Progenitor cell of endocrine pancreas (in vitro differentiated cells): Measurements from ENCODE around the gene ADAM10. TPM values are rescaled to one million over a fixed set of nuclear protein-coding genes. Genes with fewer than 3 reads are reported as not detected.
"Not testable (repeated sequence)": the region's sequence is repeated elsewhere in the genome, so short reads cannot be mapped to it uniquely, and the experiment has no call there.

ENCODE experiments used
- DNase-seq: peaks from one replicate; pipeline ENCODE4 v3.0.0; 2021; ENCODE audit warnings: low spot score; ENCODE audit not compliant: unreplicated experiment
- H3K27ac Mint-ChIP-seq: 2 replicates; pipeline ENCODE4 v1.8.0; 2021; ENCODE audit warnings: mild to moderate bottlenecking, moderate library complexity, mixed read lengths
- H3K27me3 Mint-ChIP-seq: 2 replicates; pipeline ENCODE4 v1.8.0; 2021; ENCODE audit warnings: mixed read lengths
- H3K36me3 Mint-ChIP-seq: 2 replicates; pipeline ENCODE4 v1.8.0; 2022; ENCODE audit warnings: mixed read lengths; ENCODE audit not compliant: insufficient read depth
- H3K4me1 Mint-ChIP-seq: 2 replicates; pipeline ENCODE4 v1.8.0; 2021; ENCODE audit warnings: low read depth, mixed read lengths
- H3K4me3 Mint-ChIP-seq: 2 replicates; pipeline ENCODE4 v1.8.0; 2021; ENCODE audit warnings: low read depth, mild to moderate bottlenecking, moderate library complexity, mixed read lengths
- H3K9me3 Mint-ChIP-seq: 2 replicates; pipeline ENCODE4 v1.8.0; 2021; ENCODE audit warnings: low read depth, mixed read lengths
- total RNA-seq: library from RNA; stranded (reverse); gene quantifications from 2 replicates; pipeline ENCODE4 v1.2.1, GENCODE V29; 2021
- TF ChIP-seq, protein P1 (sequence below): fragments of 200-600 bp; sonication (generic); IDR thresholded peaks from one replicate; pipeline ENCODE4 v1.5.0; 2021; ENCODE audit warnings: antibody characterized with exemption, mild to moderate bottlenecking; ENCODE audit not compliant: unreplicated experiment

The ADAM10 gene
- total RNA-seq, 1 donor from 2014 or later, result 237 TPM

DNA sequence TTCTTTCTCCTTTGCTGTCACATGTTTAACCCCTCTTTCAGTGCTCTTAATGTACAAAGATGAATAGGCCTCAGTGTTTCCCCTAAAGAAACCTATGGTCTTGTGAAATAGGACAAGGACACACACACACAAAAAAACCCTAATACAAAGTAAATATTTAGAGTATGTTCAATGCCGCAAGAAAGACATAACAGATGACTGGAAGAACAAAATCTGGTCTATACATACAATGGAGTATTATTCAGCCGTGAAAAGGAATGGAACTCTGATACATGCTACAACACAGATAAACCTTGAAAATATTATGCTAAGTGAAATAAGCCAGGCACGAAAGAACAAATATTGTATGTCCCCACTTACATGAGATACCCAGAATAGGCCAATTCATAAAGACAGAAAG lies 123.1 kb downstream of the ADAM10 start:
- no peak for DNase-seq
- Mint-ChIP-seq H3K9me3 (peaks cover 2% of the 10 kb centered on the region), H3K27me3 (no peaks in the 10 kb centered on the region), H3K4me3 (no peak overlapping the region), H3K4me1 (peaks cover 3% of the 10 kb centered on the region), H3K27ac (no peak overlapping the region), H3K36me3 (peaks cover 39% of the 10 kb centered on the region)
- TF ChIP-seq, protein P1, sequence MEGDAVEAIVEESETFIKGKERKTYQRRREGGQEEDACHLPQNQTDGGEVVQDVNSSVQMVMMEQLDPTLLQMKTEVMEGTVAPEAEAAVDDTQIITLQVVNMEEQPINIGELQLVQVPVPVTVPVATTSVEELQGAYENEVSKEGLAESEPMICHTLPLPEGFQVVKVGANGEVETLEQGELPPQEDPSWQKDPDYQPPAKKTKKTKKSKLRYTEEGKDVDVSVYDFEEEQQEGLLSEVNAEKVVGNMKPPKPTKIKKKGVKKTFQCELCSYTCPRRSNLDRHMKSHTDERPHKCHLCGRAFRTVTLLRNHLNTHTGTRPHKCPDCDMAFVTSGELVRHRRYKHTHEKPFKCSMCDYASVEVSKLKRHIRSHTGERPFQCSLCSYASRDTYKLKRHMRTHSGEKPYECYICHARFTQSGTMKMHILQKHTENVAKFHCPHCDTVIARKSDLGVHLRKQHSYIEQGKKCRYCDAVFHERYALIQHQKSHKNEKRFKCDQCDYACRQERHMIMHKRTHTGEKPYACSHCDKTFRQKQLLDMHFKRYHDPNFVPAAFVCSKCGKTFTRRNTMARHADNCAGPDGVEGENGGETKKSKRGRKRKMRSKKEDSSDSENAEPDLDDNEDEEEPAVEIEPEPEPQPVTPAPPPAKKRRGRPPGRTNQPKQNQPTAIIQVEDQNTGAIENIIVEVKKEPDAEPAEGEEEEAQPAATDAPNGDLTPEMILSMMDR, result no peak

DNA sequence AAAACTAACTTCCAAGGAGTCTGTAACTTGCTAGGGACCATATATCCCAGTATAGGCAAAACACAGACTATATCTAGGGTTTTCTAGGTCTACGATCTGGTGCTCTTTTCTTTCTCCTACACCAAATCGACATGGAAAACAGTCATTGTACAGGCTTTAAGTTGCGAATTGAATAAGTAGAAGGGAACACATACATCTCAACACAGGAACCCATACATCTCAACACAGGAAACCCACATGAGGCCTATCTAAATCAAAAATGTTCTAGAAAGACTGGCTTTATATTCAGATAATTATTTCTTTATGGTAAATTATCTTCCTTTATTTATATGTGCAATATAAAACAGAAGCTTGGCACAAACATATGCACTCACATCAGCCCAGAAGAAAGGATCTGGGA lies 126.6 kb downstream of the ADAM10 start:
- H3K27me3 Mint-ChIP-seq, result no peaks in the 10 kb centered on the region
- H3K9me3 Mint-ChIP-seq, result peaks cover 14% of the 10 kb centered on the region
- no peak overlapping the region for H3K4me3 Mint-ChIP-seq
- no peak overlapping the region for H3K27ac Mint-ChIP-seq
- TF ChIP-seq, protein P1, result no peak
- H3K4me1 Mint-ChIP-seq, result peaks cover 3% of the 10 kb centered on the region
- peaks cover 53% of the 10 kb centered on the region for H3K36me3 Mint-ChIP-seq
- DNase-seq, result no peak

DNA sequence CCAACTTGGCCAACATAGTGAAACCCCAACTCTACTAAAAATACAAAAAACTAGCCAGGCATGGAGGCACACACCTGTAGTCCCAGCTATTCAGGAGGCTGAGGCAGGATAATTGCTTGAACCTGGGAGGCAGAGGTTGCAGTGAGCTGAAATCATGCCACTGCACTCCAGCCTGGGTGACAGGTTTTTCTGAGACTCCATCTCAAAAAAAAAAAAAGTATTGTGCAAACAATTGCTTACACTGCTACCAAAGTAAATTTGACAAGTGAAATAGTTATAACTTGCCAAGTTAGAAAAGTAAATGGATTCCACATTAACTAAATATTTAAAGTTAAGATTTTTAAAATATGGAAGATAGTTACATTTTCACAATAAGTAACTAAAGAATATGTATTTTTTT lies 129.2 kb downstream of the ADAM10 start:
- H3K27me3 Mint-ChIP-seq, DNase-seq, H3K27ac Mint-ChIP-seq, H3K4me3 Mint-ChIP-seq, H3K4me1 Mint-ChIP-seq: not testable (repeated sequence)
- peaks cover 57% of the 10 kb centered on the region for H3K36me3 Mint-ChIP-seq
- H3K9me3 Mint-ChIP-seq, result peaks cover 36% of the 10 kb centered on the region

DNA sequence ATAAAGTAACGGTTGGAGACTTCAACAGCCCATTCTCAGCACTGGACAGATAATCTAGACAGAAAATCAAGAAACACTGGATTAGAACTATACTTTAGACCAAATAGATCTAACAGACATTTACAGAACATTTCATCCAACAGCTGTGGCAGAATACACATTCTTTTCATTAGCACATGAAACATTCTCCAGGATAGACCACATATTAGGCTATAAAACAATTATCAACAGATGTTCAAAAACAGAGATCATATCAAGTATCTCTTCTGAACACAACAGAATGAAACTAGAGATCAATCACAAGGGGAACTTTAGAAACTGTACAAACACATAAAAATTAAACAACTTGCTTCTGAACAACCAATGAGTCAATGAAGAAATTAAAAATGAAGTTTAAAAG lies 133.3 kb downstream of the ADAM10 start:
- Mint-ChIP-seq H3K36me3 (peaks cover 60% of the 10 kb centered on the region), H3K4me3 (no peak overlapping the region), H3K4me1 (peaks cover 9% of the 10 kb centered on the region), H3K27ac (no peak overlapping the region), H3K9me3 (peaks cover 48% of the 10 kb centered on the region), H3K27me3 (no peaks in the 10 kb centered on the region)
- no peak for DNase-seq
- TF ChIP-seq, protein P1, result no peak

DNA sequence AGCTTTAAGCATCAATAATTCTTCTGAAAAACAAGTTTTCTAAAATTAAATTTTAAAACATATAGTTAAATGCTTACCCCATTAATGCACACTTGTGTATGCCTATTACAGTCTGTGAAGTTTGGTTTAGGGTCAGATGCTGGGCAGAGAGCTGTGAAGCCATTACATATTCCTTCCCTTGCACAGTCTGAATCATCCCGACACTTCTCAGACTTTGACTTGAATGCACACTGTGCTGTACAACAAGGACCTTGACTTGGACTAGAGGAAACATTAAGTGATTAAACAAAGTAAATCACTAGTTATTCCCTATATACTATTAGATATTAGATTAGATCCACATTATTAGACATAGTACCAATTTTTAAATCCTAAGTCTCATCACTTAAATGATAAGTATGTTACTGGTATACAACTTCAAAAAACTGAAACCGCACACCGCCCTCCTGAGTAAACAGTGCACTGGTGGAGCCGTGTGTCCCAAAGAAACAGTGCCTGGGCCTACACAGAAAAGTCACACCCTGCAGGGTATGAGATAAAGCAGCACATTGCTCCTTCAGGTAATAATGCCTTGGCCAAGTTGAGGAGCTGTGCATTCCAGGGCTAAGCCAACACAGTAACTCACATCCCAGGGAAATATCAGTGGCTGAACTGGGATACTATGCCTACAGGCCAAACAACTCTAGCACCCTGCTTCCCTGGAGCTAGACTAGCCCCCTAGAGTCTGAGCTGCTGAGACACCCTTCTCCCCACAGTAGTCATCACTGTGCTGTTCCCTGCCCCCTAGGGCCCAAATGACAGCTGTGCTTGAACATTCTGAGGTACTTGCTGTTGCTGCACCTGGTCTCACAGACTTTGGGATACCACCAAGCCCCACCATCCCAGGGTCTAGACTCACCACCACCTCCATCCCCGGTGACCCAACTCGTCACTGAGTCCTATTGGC lies 137.5 kb downstream of the ADAM10 start:
- peaks cover 10% of the 10 kb centered on the region for H3K4me1 Mint-ChIP-seq
- H3K27me3 Mint-ChIP-seq, result no peaks in the 10 kb centered on the region
- no peak for DNase-seq
- peaks cover 50% of the 10 kb centered on the region for H3K36me3 Mint-ChIP-seq
- H3K4me3 Mint-ChIP-seq, result no peak overlapping the region
- TF ChIP-seq, protein P1, result no peak
- H3K9me3 Mint-ChIP-seq, result peaks cover 28% of the 10 kb centered on the region
- H3K27ac Mint-ChIP-seq, result no peak overlapping the region

DNA sequence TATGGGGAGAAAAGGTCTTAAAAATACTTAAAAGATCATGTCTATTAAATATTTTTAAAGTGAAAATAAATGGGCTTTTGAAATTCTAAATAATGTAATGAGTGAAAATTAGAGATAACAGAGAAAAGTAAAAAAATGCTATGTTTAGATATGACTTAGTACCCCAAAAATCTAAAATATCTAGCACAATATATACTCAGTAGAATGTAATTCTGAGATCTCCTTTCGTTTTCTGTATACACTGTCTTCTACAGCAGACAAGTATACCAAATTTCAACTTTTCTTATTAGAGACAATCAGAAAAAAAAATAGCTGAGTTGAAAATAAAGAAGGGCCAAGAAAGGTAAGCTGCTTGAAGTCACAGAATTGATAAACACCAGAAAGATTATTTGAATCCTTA lies 140.8 kb downstream of the ADAM10 start:
- Mint-ChIP-seq H3K27ac (no peak overlapping the region), H3K27me3 (no peaks in the 10 kb centered on the region), H3K4me1 (peaks cover 26% of the 10 kb centered on the region), H3K9me3 (peaks cover 4% of the 10 kb centered on the region), H3K36me3 (peaks cover 31% of the 10 kb centered on the region), H3K4me3 (no peak overlapping the region)
- no peak for DNase-seq
- TF ChIP-seq, protein P1, result no peak
